IMR-90 (cell line): ENCODE results near the gene SFR1.

Experiments used
- BHLHE40 ChIP-seq: fragments of 150-350 bp; IDR thresholded peaks from 2 replicates; pipeline ENCODE4 v1.6.1; 2016; ENCODE audit warnings: mild to moderate bottlenecking, low read depth, low read length
- CEBPB ChIP-seq: IDR thresholded peaks from 2 replicates; pipeline ENCODE4 v1.6.1; 2012; ENCODE audit warnings: low read depth, low read length, improper control_type of control experiment
- CHD1 ChIP-seq: IDR thresholded peaks from 2 replicates; pipeline ENCODE4 v1.6.1; 2012; ENCODE audit warnings: low read depth, low read length, improper control_type of control experiment
- CTCF ChIP-seq: conservative IDR thresholded peaks from 2 replicates; pipeline ENCODE4 v1.5.1; 2012; ENCODE audit warnings: mild to moderate bottlenecking, low read depth, low read length, improper control_type of control experiment
- ELK1 ChIP-seq: fragments of 150-350 bp; IDR thresholded peaks from 2 replicates; pipeline ENCODE4 v1.6.1; 2016; ENCODE audit warnings: low read depth, mild to moderate bottlenecking, low read length, moderate library complexity, borderline replicate concordance
- FOS ChIP-seq: fragments of 150-350 bp; IDR thresholded peaks from 2 replicates; pipeline ENCODE4 v1.6.1; 2016; ENCODE audit warnings: low read depth, low read length
- MAFK ChIP-seq: IDR thresholded peaks from 2 replicates; pipeline ENCODE4 v1.6.1; 2012; ENCODE audit warnings: low read depth, low read length, improper control_type of control experiment
- MAZ ChIP-seq: IDR thresholded peaks from 2 replicates; pipeline ENCODE4 v1.6.1; 2012; ENCODE audit warnings: low read depth, mild to moderate bottlenecking, low read length, improper control_type of control experiment, moderate library complexity, borderline replicate concordance
- MXI1 ChIP-seq: IDR thresholded peaks from 2 replicates; pipeline ENCODE4 v1.6.1; 2012; ENCODE audit warnings: low read depth, mild to moderate bottlenecking, low read length, moderate library complexity, borderline replicate concordance
- POLR2A ChIP-seq: IDR thresholded peaks from 2 replicates; pipeline ENCODE4 v1.6.1; 2012; ENCODE audit warnings: mild to moderate bottlenecking, low read depth, low read length
- RCOR1 ChIP-seq: IDR thresholded peaks from 2 replicates; pipeline ENCODE4 v1.6.1; 2012; ENCODE audit warnings: mild to moderate bottlenecking, low read length, improper control_type of control experiment; ENCODE audit not compliant: insufficient replicate concordance
- RFX5 ChIP-seq: IDR thresholded peaks from 2 replicates; pipeline ENCODE4 v1.8.0; 2012; ENCODE audit warnings: low read depth, mild to moderate bottlenecking, low read length, moderate library complexity

DNA sequence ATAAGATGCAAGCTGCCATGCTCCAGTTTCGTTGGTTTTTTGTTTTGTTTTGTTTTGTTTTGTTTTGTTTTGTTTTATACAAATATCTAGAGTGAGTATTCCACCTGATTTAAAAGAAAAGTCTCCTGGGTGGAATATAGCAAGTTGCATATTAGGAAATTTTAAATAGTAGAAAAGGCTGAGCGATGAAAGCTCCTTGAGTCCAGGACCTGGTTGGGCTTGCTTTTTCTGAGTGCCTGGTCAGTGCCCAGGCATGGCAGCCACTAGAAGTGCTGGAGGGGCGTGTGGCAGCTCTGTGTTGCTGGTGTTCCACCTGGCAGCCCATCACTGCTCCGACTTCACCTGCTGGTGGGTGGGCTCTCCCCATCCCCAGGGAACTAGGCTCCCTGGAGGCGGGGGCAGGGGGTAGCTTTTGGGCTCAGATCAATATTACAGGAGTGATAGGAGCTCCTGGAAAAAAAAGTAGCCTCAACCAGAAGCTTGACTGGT, 44.3 kb upstream of the SFR1 start:
- no peak for TF ChIP-seq CTCF
- no peak for TF ChIP-seq CEBPB
- TF ChIP-seq POLR2A, result no peak
- no peak for TF ChIP-seq MAZ
- no peak for TF ChIP-seq BHLHE40
- no peak for TF ChIP-seq MAFK
- no peak for TF ChIP-seq FOS
- TF ChIP-seq RCOR1, result no peak
- TF ChIP-seq ELK1, result no peak
- no peak for TF ChIP-seq RFX5
- TF ChIP-seq MXI1, result no peak
- no peak for TF ChIP-seq CHD1
